ENCODE measurements around the gene CLSTN1. TPM values are rescaled to one million over a fixed set of nuclear protein-coding genes. Genes with fewer than 3 reads are reported as not detected.
"Not testable (repeated sequence)": the region's sequence is repeated elsewhere in the genome, so short reads cannot be mapped to it uniquely, and the experiment has no call there.

CLSTN1 gene
- polyA plus RNA-seq, 1 of the 3 experiments (the other 2 are of a cell fraction) = 59.6 TPM

DNA sequence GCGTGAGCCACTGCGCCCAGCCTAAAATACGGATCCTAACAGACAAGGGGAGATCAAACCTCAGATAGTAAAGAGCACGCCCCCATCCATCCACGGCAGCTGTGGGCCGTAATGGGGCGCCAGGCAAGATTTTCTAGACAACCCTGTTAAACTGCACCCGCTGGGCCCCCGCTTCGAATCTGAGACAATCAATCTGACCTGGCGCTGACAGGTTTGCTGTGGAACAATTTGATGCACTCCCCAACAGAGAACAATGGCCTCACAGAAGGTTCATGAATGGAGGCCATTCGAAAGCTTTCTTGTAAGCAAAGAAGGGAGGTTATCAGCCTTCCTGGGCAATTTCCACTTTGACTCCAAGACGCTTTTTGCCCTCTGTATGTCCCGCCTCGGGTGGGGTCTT lies 30.5 kb downstream of the CLSTN1 start:
- H2AFZ ChIP-seq (ENCODE audit: low read depth) = no peak overlapping the region
- peaks cover 0 to 18% of the 10 kb centered on the region in 2 experiments; a peak in 1 of 4 replicates for H3K4me1 ChIP-seq (ENCODE audit: control insufficient read depth in 1 of 2, insufficient read depth in 2 of 2, low read depth in 1 of 2, low read length in 1 of 2)
- no peaks in the 10 kb centered on the region for H3K9me2 ChIP-seq
- H3K4me2 ChIP-seq = no peak overlapping the region
- ChIA-PET POLR2A (no interaction called here), CTCF (interaction anchor here (1.0 to 1.7 kb wide), 7 partner anchors 9 to 95 kb away, joined by 3 to 9 read pairs (median 4); no protein-coding TSS in a partner anchor)
- no peak for DNase-seq
- no peaks in the 10 kb centered on the region for H3K27me3 ChIP-seq (ENCODE audit: insufficient read depth)
- H3K9ac ChIP-seq = no peak overlapping the region
- no peak for TF ChIP-seq SMC3 (IDR thresholded peaks at IDR 0.05; ENCODE audit: low read depth, low read length)
- no peak for TF ChIP-seq RAD21 (IDR thresholded peaks at IDR 0.05; ENCODE audit: low read length)
- no peak for TF ChIP-seq JUND (IDR thresholded peaks at IDR 0.05)
- TF ChIP-seq, protein P1, sequence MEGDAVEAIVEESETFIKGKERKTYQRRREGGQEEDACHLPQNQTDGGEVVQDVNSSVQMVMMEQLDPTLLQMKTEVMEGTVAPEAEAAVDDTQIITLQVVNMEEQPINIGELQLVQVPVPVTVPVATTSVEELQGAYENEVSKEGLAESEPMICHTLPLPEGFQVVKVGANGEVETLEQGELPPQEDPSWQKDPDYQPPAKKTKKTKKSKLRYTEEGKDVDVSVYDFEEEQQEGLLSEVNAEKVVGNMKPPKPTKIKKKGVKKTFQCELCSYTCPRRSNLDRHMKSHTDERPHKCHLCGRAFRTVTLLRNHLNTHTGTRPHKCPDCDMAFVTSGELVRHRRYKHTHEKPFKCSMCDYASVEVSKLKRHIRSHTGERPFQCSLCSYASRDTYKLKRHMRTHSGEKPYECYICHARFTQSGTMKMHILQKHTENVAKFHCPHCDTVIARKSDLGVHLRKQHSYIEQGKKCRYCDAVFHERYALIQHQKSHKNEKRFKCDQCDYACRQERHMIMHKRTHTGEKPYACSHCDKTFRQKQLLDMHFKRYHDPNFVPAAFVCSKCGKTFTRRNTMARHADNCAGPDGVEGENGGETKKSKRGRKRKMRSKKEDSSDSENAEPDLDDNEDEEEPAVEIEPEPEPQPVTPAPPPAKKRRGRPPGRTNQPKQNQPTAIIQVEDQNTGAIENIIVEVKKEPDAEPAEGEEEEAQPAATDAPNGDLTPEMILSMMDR (IDR thresholded peaks at IDR 0.05) = no peak
- TF ChIP-seq CHD2 (IDR thresholded peaks at IDR 0.05; ENCODE audit: low read length, partially characterized antibody) = no peak
- no peak for TF ChIP-seq TAF1 (IDR thresholded peaks at IDR 0.05; ENCODE audit: borderline replicate concordance, low read depth, low read length)
- TF ChIP-seq FOXM1 (IDR thresholded peaks at IDR 0.05; ENCODE audit: low read depth) = no peak
- TF ChIP-seq, protein P2, sequence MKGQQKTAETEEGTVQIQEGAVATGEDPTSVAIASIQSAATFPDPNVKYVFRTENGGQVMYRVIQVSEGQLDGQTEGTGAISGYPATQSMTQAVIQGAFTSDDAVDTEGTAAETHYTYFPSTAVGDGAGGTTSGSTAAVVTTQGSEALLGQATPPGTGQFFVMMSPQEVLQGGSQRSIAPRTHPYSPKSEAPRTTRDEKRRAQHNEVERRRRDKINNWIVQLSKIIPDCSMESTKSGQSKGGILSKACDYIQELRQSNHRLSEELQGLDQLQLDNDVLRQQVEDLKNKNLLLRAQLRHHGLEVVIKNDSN (IDR thresholded peaks at IDR 0.05; ENCODE audit: borderline replicate concordance, low read depth) = no peak
- TF ChIP-seq TCF12 (IDR thresholded peaks at IDR 0.05) = no peak
- no peaks in the 10 kb centered on the region for H3K36me3 ChIP-seq (replicated peaks in 1 of 2; ENCODE audit: control insufficient read depth in 1 of 2, insufficient read depth in 2 of 2, low read length in 1 of 2)
- no peak overlapping the region for H3K27ac ChIP-seq (ENCODE audit: low read depth in 2 of 2, low read length in 1 of 2)
- no peak overlapping the region for H3K4me3 ChIP-seq (ENCODE audit: low read depth in 2 of 2, low read length in 1 of 2)
- H4K20me1 ChIP-seq (ENCODE audit: insufficient read depth) = peaks cover 64% of the 10 kb centered on the region
- no peaks in the 10 kb centered on the region for H3F3A ChIP-seq (replicated peaks; ENCODE audit: insufficient read depth)
- H3K79me2 ChIP-seq (ENCODE audit: insufficient read depth) = peaks cover 96% of the 10 kb centered on the region
- no peaks in the 10 kb centered on the region for H3K9me3 ChIP-seq
- WGBS (ENCODE audit: low lambda C conversion rate) = 99% methylated on average over 9 of the region's 15 CpGs

DNA sequence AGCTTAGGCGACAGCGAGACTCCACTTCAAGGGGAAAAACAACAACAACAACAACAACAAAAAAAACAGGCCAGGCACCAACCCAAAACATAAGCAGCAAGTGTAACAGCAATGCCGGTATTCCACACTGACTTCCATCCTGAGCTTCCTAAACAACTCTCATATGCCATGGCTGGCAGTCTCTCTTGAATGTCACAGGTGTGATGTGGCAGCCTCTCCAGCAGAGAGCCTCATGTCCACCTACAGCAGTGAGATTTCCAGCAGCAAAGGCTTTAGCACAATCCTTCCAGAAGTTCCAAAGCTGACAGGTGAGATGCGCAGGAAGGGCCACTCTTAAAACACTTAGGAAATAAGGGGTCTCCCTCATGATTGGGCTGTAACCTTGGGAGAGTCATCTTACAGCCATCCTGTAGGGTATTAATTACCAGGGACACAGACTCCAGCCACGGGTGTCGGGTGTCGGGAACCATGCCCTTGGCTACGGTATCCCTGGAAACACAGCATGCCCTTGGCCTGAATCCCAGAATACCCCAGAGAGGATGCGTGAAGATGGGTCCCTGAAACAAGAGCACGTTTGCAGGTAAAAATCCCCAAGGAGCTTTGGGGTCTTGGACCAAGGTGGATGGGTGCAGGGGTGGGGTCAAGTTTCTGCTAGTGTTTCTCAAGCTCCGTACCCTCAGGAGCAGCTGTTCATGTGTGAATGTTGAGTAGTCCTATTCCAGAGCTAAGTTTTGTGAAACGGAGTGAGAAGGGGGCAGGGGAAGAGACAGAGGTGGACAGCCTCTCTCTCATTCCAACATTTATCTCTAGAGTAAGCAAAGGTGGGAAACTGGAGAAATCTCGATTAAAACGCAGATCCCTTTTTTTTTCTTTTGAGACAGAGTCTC lies 31.4 kb downstream of the CLSTN1 start:
- peaks cover 61% of the 10 kb centered on the region for H4K20me1 ChIP-seq (ENCODE audit: insufficient read depth)
- 62% methylated on average over 9 of the region's 14 CpGs for WGBS (ENCODE audit: low lambda C conversion rate)
- H3K79me2 ChIP-seq (ENCODE audit: insufficient read depth) = peaks cover 97% of the 10 kb centered on the region
- CTCF ChIA-PET = interaction anchor here (0.5 to 1.7 kb wide), 15 partner anchors 7 to 166 kb away, joined by 3 to 8 read pairs (median 3); no protein-coding TSS in a partner anchor
- H3K27me3 ChIP-seq (ENCODE audit: insufficient read depth) = no peaks in the 10 kb centered on the region
- H3K4me2 ChIP-seq = peak overlapping the region; percentile 41; the same call in 1 of the 2 replicates
- no peak overlapping the region for H3K4me3 ChIP-seq (ENCODE audit: low read depth in 2 of 2, low read length in 1 of 2)
- no peaks in the 10 kb centered on the region for H3K9me3 ChIP-seq
- H3K9ac ChIP-seq = no peak overlapping the region
- H3F3A ChIP-seq (replicated peaks; ENCODE audit: insufficient read depth) = no peaks in the 10 kb centered on the region
- TF ChIP-seq SIN3A (IDR thresholded peaks at IDR 0.05; ENCODE audit: borderline replicate concordance, low read depth, low read length) (no peak), RAD21 (IDR thresholded peaks at IDR 0.05; ENCODE audit: low read length) (peak; percentile 22; the same call in 1 of the 2 replicates), GATA2 (CRISPR knock-in tag; IDR thresholded peaks at IDR 0.05) (no peak)
- TF ChIP-seq, protein P3, sequence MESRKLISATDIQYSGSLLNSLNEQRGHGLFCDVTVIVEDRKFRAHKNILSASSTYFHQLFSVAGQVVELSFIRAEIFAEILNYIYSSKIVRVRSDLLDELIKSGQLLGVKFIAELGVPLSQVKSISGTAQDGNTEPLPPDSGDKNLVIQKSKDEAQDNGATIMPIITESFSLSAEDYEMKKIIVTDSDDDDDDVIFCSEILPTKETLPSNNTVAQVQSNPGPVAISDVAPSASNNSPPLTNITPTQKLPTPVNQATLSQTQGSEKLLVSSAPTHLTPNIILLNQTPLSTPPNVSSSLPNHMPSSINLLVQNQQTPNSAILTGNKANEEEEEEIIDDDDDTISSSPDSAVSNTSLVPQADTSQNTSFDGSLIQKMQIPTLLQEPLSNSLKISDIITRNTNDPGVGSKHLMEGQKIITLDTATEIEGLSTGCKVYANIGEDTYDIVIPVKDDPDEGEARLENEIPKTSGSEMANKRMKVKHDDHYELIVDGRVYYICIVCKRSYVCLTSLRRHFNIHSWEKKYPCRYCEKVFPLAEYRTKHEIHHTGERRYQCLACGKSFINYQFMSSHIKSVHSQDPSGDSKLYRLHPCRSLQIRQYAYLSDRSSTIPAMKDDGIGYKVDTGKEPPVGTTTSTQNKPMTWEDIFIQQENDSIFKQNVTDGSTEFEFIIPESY (IDR thresholded peaks at IDR 0.05; ENCODE audit: borderline replicate concordance, low read depth) = no peak
- POLR2A ChIA-PET = no interaction called here
- no peaks in the 10 kb centered on the region for H3K9me2 ChIP-seq
- H3K4me1 ChIP-seq (ENCODE audit: control insufficient read depth in 1 of 2, insufficient read depth in 2 of 2, low read depth in 1 of 2, low read length in 1 of 2) = peaks cover 0 to 18% of the 10 kb centered on the region in 2 experiments; a peak in 1 of 4 replicates
- no peak overlapping the region for H2AFZ ChIP-seq (ENCODE audit: low read depth)
- H3K36me3 ChIP-seq (replicated peaks in 1 of 2; ENCODE audit: control insufficient read depth in 1 of 2, insufficient read depth in 2 of 2, low read length in 1 of 2) = no peaks in the 10 kb centered on the region
- DNase-seq = peak; percentile 80
- H3K27ac ChIP-seq (ENCODE audit: low read depth in 2 of 2, low read length in 1 of 2) = no peak overlapping the region

DNA sequence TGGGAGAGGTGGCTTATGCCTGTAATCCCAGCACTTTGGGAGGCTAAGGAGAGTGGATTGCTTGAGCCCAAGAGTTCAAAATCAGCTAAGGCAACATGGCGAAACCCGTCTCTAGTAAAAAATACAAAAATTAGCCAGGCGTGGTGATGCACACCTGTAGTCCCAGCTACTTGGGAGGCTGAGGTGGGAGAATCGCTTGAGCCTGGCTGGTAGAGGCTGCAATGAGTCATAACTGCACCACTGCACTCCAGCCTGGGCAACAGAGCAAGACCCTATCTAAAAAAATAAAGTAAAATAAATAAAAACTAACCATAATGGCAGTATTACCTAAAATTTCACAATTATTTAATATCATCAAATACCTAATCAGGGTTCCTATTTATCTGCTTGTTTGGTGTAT lies 34.1 kb downstream of the CLSTN1 start:
- H3K4me2 ChIP-seq; DNase-seq; H3K9me2 ChIP-seq; H3K27me3 ChIP-seq (ENCODE audit: insufficient read depth); H3F3A ChIP-seq (replicated peaks; ENCODE audit: insufficient read depth); H3K9ac ChIP-seq; H3K4me3 ChIP-seq (ENCODE audit: low read depth in 2 of 2, low read length in 1 of 2); H3K36me3 ChIP-seq (replicated peaks in 1 of 2; ENCODE audit: control insufficient read depth in 1 of 2, insufficient read depth in 2 of 2, low read length in 1 of 2); H3K27ac ChIP-seq (ENCODE audit: low read depth in 2 of 2, low read length in 1 of 2); POLR2A ChIA-PET; H3K9me3 ChIP-seq; H2AFZ ChIP-seq (ENCODE audit: low read depth): not testable (repeated sequence)
- CTCF ChIA-PET = interaction anchor here (0.6 kb wide), 1 partner anchor 135 kb away, joined by 3 read pairs; no protein-coding TSS in a partner anchor
- H3K4me1 ChIP-seq (ENCODE audit: control insufficient read depth in 1 of 2, insufficient read depth in 2 of 2, low read depth in 1 of 2, low read length in 1 of 2) = peaks cover 0 to 18% of the 10 kb centered on the region in 2 experiments; a peak in 1 of 4 replicates
- peaks cover 89% of the 10 kb centered on the region for H3K79me2 ChIP-seq (ENCODE audit: insufficient read depth)
- WGBS (ENCODE audit: low lambda C conversion rate) = 100% methylated on average over 4 of the region's 4 CpGs
- peaks cover 46% of the 10 kb centered on the region for H4K20me1 ChIP-seq (ENCODE audit: insufficient read depth)

Measured in SK-N-SH (cell line).